Natural killer cell (primary cell): ENCODE measurements around the gene TLL2. TPM values are rescaled to one million over a fixed set of nuclear protein-coding genes. Genes with fewer than 3 reads are reported as not detected.

Experiments
- ATAC-seq, 3 donors: fragments of 150-1000 bp in 2 of 3; fragments of 200-7000 bp in 1 of 3; cut with Tn5 transposase; 1 replicate in 1 of 3; 2 replicates in 2 of 3; pipeline ENCODE4 v1.10.0; 2021; ENCODE audit warnings: mild to moderate bottlenecking in 2 of 3, moderate library complexity in 2 of 3
- DNase-seq, 2 donors: peaks; one replicate each; pipeline versions ENCODE4 v3.0.0 to v3.0.0-alpha.2; 2013 to 2021; ENCODE audit warnings: mixed read lengths in 1 of 2
- H3K27ac ChIP-seq: one replicate; pipeline ENCODE4 v1.5.1; 2013; ENCODE audit warnings: mild to moderate bottlenecking, low read length
- H3K27me3 ChIP-seq: one replicate; pipeline ENCODE4 v1.6.1; 2013; ENCODE audit warnings: low read length; ENCODE audit not compliant: control insufficient read depth, insufficient read depth
- H3K36me3 ChIP-seq: one replicate; pipeline ENCODE4 v1.6.1; 2013; ENCODE audit warnings: low read length; ENCODE audit not compliant: control insufficient read depth, insufficient read depth
- H3K4me1 ChIP-seq: one replicate; pipeline ENCODE4 v1.6.1; 2013; ENCODE audit warnings: low read length; ENCODE audit not compliant: control insufficient read depth, insufficient read depth
- H3K4me3 ChIP-seq: one replicate; pipeline ENCODE4 v1.5.1; 2013; ENCODE audit warnings: low read length
- H3K9me3 ChIP-seq: one replicate; pipeline ENCODE4 v1.6.1; 2013; ENCODE audit warnings: low read length; ENCODE audit not compliant: control insufficient read depth, insufficient read depth
- H3K27ac Mint-ChIP-seq, 2 donors: one replicate each; pipeline ENCODE4 v1.8.0; 2022; ENCODE audit warnings: mild to moderate bottlenecking in 2 of 2, mixed read lengths in 2 of 2, moderate library complexity in 1 of 2
- H3K27me3 Mint-ChIP-seq, 2 donors: one replicate each; pipeline ENCODE4 v1.8.0; 2022; ENCODE audit warnings: low read depth in 2 of 2, mixed read lengths in 2 of 2
- H3K36me3 Mint-ChIP-seq: one replicate; pipeline ENCODE4 v1.8.0; 2022; ENCODE audit warnings: mixed read lengths
- H3K4me1 Mint-ChIP-seq, 2 donors: one replicate each; pipeline ENCODE4 v1.8.0; 2022; ENCODE audit warnings: mixed read lengths in 2 of 2
- H3K4me3 Mint-ChIP-seq: one replicate; pipeline ENCODE4 v1.8.0; 2022; ENCODE audit warnings: mild to moderate bottlenecking, moderate library complexity, mixed read lengths
- H3K9me3 Mint-ChIP-seq, 2 donors: one replicate each; pipeline ENCODE4 v1.8.0; 2022; ENCODE audit warnings: mixed read lengths in 2 of 2
- CTCF ChIP-seq: fragments of 200-600 bp; IDR thresholded peaks from one replicate; pipeline ENCODE4 v1.8.0; 2022; ENCODE audit warnings: antibody characterized with exemption
- WGBS: methylation state at CpG from one replicate; pipeline ENCODE4 v1.1.7; 2013; ENCODE audit warnings: missing lambda C conversion rate; ENCODE audit not compliant: insufficient coverage; 5-methylcytosine and 5-hydroxymethylcytosine counted together
- intact Hi-C: fragments of 100-400 bp; cut with micrococcal nuclease; formaldehyde crosslinking; loops from one replicate; pipeline ENCODE4 v1.14.2; 2022
- total RNA-seq, 4 donors: library from RNA; stranded (reverse); fragments of 120-200 nt in 1 of 4; gene quantifications; one replicate each; pipeline versions ENCODE4 v1.2.3 to v1.2.4, GENCODE V29; 2013 to 2022

Gene TLL2
- total RNA-seq, 3 donors from 2014 or later (not counting 1 experiment from before 2014, with no cell fraction given): not detected

- Histone ChIP-seq H3K27me3 (no peaks in the 10 kb centered on the region), H3K9me3 (no peaks in the 10 kb centered on the region), H3K4me1 (no peaks in the 10 kb centered on the region), H3K36me3 (no peaks in the 10 kb centered on the region), H3K27ac (no peak within 1 kb of the TSS), H3K4me3 (no peak within 1 kb of the TSS)
- WGBS: 87% methylated on average over 6 of the region's 7 CpGs
- no peak within 1 kb of the TSS for H3K27ac Mint-ChIP-seq
- no peak within 1 kb of the TSS for H3K4me3 Mint-ChIP-seq
- no peaks in the 10 kb centered on the region for H3K36me3 Mint-ChIP-seq
- TF ChIP-seq CTCF: no peak
- H3K9me3 Mint-ChIP-seq: no peaks in the 10 kb centered on the region
- intact Hi-C loops: no loop called here
- ATAC-seq (no peak), DNase-seq (no peak)
- peaks cover 11 to 28% of the 10 kb centered on the region in 2 donors for H3K27me3 Mint-ChIP-seq
- no peaks in the 10 kb centered on the region for H3K4me1 Mint-ChIP-seq
Observed at GRCh38 chr10:96358851-96359540, 154.7 kb downstream of the TLL2 start, which contains the start of gene OPALIN. TSS of gene OPALIN (minus strand) at chr10:96359002. CDS start at chr10:96358896, 106 bp downstream.

GRCh38 chr10:96357038-96357620, 156.6 kb downstream of the TLL2 start:
- no peaks in the 10 kb centered on the region for H3K4me1 Mint-ChIP-seq
- H3K4me3 Mint-ChIP-seq: no peak overlapping the region
- TF ChIP-seq CTCF: no peak
- Histone ChIP-seq H3K27me3 (no peaks in the 10 kb centered on the region), H3K4me3 (no peak overlapping the region), H3K36me3 (no peaks in the 10 kb centered on the region), H3K9me3 (no peaks in the 10 kb centered on the region), H3K4me1 (no peaks in the 10 kb centered on the region), H3K27ac (no peak overlapping the region)
- ATAC-seq (no peak), DNase-seq (no peak)
- no peaks in the 10 kb centered on the region for H3K36me3 Mint-ChIP-seq
- peaks cover 14 to 41% of the 10 kb centered on the region in 2 donors for H3K27me3 Mint-ChIP-seq
- H3K9me3 Mint-ChIP-seq: no peaks in the 10 kb centered on the region
- WGBS: 74% methylated on average over 8 of the region's 8 CpGs
- no peak overlapping the region for H3K27ac Mint-ChIP-seq
- intact Hi-C loops: no loop called here

- DNase-seq (no peak), ATAC-seq (no peak)
- no peaks in the 10 kb centered on the region for H3K9me3 Mint-ChIP-seq
- Histone ChIP-seq H3K4me1 (no peaks in the 10 kb centered on the region), H3K27ac (no peak overlapping the region), H3K36me3 (no peaks in the 10 kb centered on the region), H3K27me3 (no peaks in the 10 kb centered on the region), H3K9me3 (no peaks in the 10 kb centered on the region), H3K4me3 (no peak overlapping the region)
- peaks cover 8 to 26% of the 10 kb centered on the region in 2 donors for H3K27me3 Mint-ChIP-seq
- no peak overlapping the region for H3K27ac Mint-ChIP-seq
- H3K4me1 Mint-ChIP-seq: no peaks in the 10 kb centered on the region
- no peaks in the 10 kb centered on the region for H3K36me3 Mint-ChIP-seq
- no peak overlapping the region for H3K4me3 Mint-ChIP-seq
- intact Hi-C loops: no loop called here
- no peak for TF ChIP-seq CTCF
- WGBS: 72% methylated on average over 4 of the region's 4 CpGs
Observed at GRCh38 chr10:96352582-96352981, 161.1 kb downstream of the TLL2 start.
